Activated T-helper 2 cell treated with anti-CD3 and anti-CD28 coated beads, Interferon-gamma antibody, Interleukin-2, Interleukin-4, amounts not matched to agents 10 μg/mL and 5 μg/mL and 100 μg/mL, durations not matched to agents 14 hours and 24 hours and 36 hours (primary cell): Measurements from ENCODE around the gene FBLN2. TPM values are rescaled to one million over a fixed set of nuclear protein-coding genes. Genes with fewer than 3 reads are reported as not detected.

ENCODE experiments used
- DNase-seq: peaks from one replicate; pipeline ENCODE4 v3.0.0; 2021; ENCODE audit warnings: low spot score
- H3K27ac Mint-ChIP-seq: one replicate; pipeline ENCODE4 v1.8.0; 2021; ENCODE audit warnings: mixed read lengths
- H3K27me3 Mint-ChIP-seq: one replicate; pipeline ENCODE4 v1.8.0; 2021; ENCODE audit warnings: low read depth, mixed read lengths
- H3K36me3 Mint-ChIP-seq: one replicate; pipeline ENCODE4 v1.8.0; 2021; ENCODE audit warnings: low read depth, mixed read lengths
- H3K4me1 Mint-ChIP-seq: one replicate; pipeline ENCODE4 v1.8.0; 2021; ENCODE audit warnings: low read depth, mixed read lengths
- H3K4me3 Mint-ChIP-seq: one replicate; pipeline ENCODE4 v1.8.0; 2021; ENCODE audit warnings: low read depth, mild to moderate bottlenecking, moderate library complexity, mixed read lengths
- H3K9me3 Mint-ChIP-seq: one replicate; pipeline ENCODE4 v1.8.0; 2021; ENCODE audit warnings: mixed read lengths
- intact Hi-C: fragments of 100-400 bp; cut with micrococcal nuclease; formaldehyde crosslinking; loops from one replicate; pipeline ENCODE4 v1.15.1; 2023
- total RNA-seq: library from RNA; stranded (reverse); gene quantifications from 2 replicates; pipeline ENCODE4 v1.2.3, GENCODE V29; 2022

Gene FBLN2
- total RNA-seq, 1 donor from 2014 or later: not detected

GRCh38 chr3:13563911-13564310 lies 15.0 kb downstream of the FBLN2 start:
- Mint-ChIP-seq H3K4me1 (no peaks in the 10 kb centered on the region), H3K4me3 (no peak overlapping the region), H3K27me3 (peaks cover 17% of the 10 kb centered on the region), H3K9me3 (no peaks in the 10 kb centered on the region), H3K36me3 (no peaks in the 10 kb centered on the region), H3K27ac (no peak overlapping the region)
- intact Hi-C loops: no loop called here
- no peak for DNase-seq

GRCh38 chr3:13564751-13565560 lies 16.0 kb downstream of the FBLN2 start:
- DNase-seq: no peak
- H3K9me3 Mint-ChIP-seq: no peaks in the 10 kb centered on the region
- H3K27ac Mint-ChIP-seq: no peak overlapping the region
- no peaks in the 10 kb centered on the region for H3K36me3 Mint-ChIP-seq
- no peaks in the 10 kb centered on the region for H3K4me1 Mint-ChIP-seq
- H3K27me3 Mint-ChIP-seq: peaks cover 12% of the 10 kb centered on the region
- H3K4me3 Mint-ChIP-seq: no peak overlapping the region
- intact Hi-C loops: no loop called here

GRCh38 chr3:13565581-13566452 lies 16.9 kb downstream of the FBLN2 start:
- Mint-ChIP-seq H3K4me1 (no peaks in the 10 kb centered on the region), H3K9me3 (no peaks in the 10 kb centered on the region), H3K4me3 (no peak overlapping the region), H3K36me3 (no peaks in the 10 kb centered on the region), H3K27ac (no peak overlapping the region), H3K27me3 (peaks cover 8% of the 10 kb centered on the region)
- intact Hi-C loops: no loop called here
- no peak for DNase-seq

- no peak for DNase-seq
- Mint-ChIP-seq H3K9me3 (no peaks in the 10 kb centered on the region), H3K27ac (no peak overlapping the region), H3K36me3 (no peaks in the 10 kb centered on the region), H3K4me3 (no peak overlapping the region), H3K27me3 (peaks cover 4% of the 10 kb centered on the region), H3K4me1 (no peaks in the 10 kb centered on the region)
- intact Hi-C loops: no loop called here
Measured at GRCh38 chr3:13566453-13566748, 17.5 kb downstream of the FBLN2 start.

- H3K9me3 Mint-ChIP-seq: no peaks in the 10 kb centered on the region
- no peak for DNase-seq
- intact Hi-C loops: no loop called here
- no peaks in the 10 kb centered on the region for H3K36me3 Mint-ChIP-seq
- no peak overlapping the region for H3K4me3 Mint-ChIP-seq
- peaks cover 2% of the 10 kb centered on the region for H3K27me3 Mint-ChIP-seq
- no peak overlapping the region for H3K27ac Mint-ChIP-seq
- no peaks in the 10 kb centered on the region for H3K4me1 Mint-ChIP-seq
Measured at GRCh38 chr3:13566769-13567310, 17.9 kb downstream of the FBLN2 start.

GRCh38 chr3:13567684-13568514 lies 19.0 kb downstream of the FBLN2 start:
- Mint-ChIP-seq H3K27ac (no peak overlapping the region), H3K4me3 (no peak overlapping the region), H3K27me3 (peaks cover 2% of the 10 kb centered on the region), H3K4me1 (no peaks in the 10 kb centered on the region), H3K36me3 (no peaks in the 10 kb centered on the region), H3K9me3 (no peaks in the 10 kb centered on the region)
- DNase-seq: no peak
- intact Hi-C loops: no loop called here

- Mint-ChIP-seq H3K36me3 (no peaks in the 10 kb centered on the region), H3K27ac (no peak overlapping the region), H3K27me3 (no peaks in the 10 kb centered on the region), H3K4me1 (no peaks in the 10 kb centered on the region), H3K9me3 (no peaks in the 10 kb centered on the region), H3K4me3 (no peak overlapping the region)
- intact Hi-C loops: no loop called here
- no peak for DNase-seq
Measured at GRCh38 chr3:13568515-13569028, 19.6 kb downstream of the FBLN2 start.

GRCh38 chr3:13569201-13569600 lies 20.3 kb downstream of the FBLN2 start:
- H3K4me1 Mint-ChIP-seq: no peaks in the 10 kb centered on the region
- intact Hi-C loops: no loop called here
- no peaks in the 10 kb centered on the region for H3K9me3 Mint-ChIP-seq
- no peak overlapping the region for H3K4me3 Mint-ChIP-seq
- H3K27me3 Mint-ChIP-seq: no peaks in the 10 kb centered on the region
- no peak for DNase-seq
- H3K27ac Mint-ChIP-seq: no peak overlapping the region
- H3K36me3 Mint-ChIP-seq: no peaks in the 10 kb centered on the region

GRCh38 chr3:13569641-13570390 lies 20.9 kb downstream of the FBLN2 start:
- Mint-ChIP-seq H3K4me1 (no peaks in the 10 kb centered on the region), H3K4me3 (no peak overlapping the region), H3K27me3 (no peaks in the 10 kb centered on the region), H3K9me3 (no peaks in the 10 kb centered on the region), H3K36me3 (no peaks in the 10 kb centered on the region), H3K27ac (no peak overlapping the region)
- intact Hi-C loops: no loop called here
- DNase-seq: no peak

- Mint-ChIP-seq H3K36me3 (no peaks in the 10 kb centered on the region), H3K4me1 (no peaks in the 10 kb centered on the region), H3K27ac (no peak overlapping the region), H3K9me3 (no peaks in the 10 kb centered on the region), H3K27me3 (no peaks in the 10 kb centered on the region), H3K4me3 (no peak overlapping the region)
- no peak for DNase-seq
- intact Hi-C loops: no loop called here
Measured at GRCh38 chr3:13570391-13571194, 21.7 kb downstream of the FBLN2 start.

- Mint-ChIP-seq H3K27ac (no peak overlapping the region), H3K4me1 (no peaks in the 10 kb centered on the region), H3K4me3 (no peak overlapping the region), H3K27me3 (no peaks in the 10 kb centered on the region), H3K9me3 (no peaks in the 10 kb centered on the region), H3K36me3 (no peaks in the 10 kb centered on the region)
- intact Hi-C loops: no loop called here
- no peak for DNase-seq
Measured at GRCh38 chr3:13571264-13571663, 22.3 kb downstream of the FBLN2 start.
